HG03460 (cell line): ENCODE data around the gene ESYT2.
"Not testable (repeated sequence)": the region's sequence is repeated elsewhere in the genome, so short reads cannot be mapped to it uniquely, and the experiment has no call there.

Experiments
- ATAC-seq: cut with Tn5 transposase; IDR thresholded peaks from one replicate; pipeline ENCODE4 v1.9.1; 2021; ENCODE audit not compliant: unreplicated experiment

The ESYT2 gene

DNA sequence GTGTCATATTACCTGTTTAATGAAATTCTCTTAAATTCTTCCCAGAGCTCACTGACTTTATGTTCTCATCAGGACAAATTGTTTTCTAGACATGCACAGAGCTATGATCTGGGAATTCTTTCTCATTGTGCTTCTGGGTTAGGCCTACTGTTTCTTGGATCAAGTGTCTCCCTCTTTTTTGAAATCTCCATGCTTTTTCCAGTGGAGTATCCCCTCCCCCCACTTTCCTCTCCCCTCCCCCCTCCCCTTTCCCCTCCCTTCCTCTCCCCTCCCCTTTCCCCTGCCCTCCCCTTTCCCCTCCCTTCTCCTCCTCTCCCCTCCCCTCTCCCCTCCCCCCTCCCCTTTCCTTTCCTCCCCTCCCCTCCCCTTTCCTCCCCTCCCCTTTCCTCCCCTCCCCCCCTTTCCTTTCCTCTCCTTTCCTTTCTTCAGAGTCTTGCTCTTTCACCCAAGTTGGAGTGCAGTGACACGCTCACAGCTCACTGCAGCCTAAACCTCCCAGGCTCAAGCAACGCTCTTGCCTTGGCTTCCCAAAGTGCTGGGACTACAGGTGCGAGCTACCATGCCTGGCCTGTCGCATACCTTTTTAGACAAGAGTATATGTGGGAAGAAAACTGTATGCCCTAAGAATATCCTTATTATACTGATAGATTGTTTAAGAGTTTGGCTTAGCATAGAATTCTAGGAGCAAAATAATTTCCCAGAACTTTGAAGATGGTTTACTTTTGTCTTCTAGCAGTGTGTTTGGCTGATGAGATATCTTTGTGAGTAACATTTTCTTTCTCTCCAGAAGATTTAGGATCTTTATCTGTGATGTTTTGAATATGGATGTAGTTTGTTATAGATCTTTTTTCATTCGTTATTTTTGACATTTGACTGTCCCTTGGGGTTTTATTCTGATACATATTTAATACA lies 29.5 kb upstream of the ESYT2 start:
- no peak for ATAC-seq

DNA sequence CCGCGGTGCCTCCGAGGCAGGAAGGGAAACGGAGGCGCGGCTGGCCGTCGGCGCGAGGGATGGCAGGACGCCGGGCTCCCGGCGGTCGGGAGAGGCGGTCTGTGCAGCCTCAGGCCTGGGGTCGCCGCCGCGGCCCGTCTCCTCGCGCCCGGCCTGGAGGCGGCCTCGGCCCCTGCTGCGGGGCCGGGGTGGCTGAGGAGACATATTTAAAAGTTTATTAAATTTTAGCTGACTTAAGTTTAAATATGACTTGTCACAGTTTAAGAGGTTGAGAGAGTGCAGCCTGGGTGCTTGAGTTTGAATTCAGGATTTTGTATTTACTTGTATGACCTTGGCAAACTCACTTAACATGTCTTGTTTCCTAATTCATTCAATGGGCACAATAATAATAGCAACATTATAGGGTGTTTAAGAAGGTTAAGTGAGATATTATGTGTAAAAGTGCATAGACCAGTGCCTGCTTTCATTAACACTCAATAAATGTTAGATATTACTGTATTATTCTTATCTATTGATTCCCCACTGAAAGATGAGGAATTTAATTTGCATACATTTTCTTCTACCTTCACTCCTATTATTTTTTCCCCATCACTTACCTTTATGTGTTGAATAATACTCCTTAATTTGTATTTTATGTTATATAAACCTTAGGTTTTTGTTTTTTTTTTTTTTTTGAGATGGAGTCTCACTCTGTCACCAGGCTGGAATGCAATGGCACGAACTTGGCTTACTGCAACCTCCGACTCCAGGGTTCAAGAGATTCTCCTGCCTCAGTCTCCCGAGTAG lies 27.8 kb upstream of the ESYT2 start:
- ATAC-seq, result no peak

DNA sequence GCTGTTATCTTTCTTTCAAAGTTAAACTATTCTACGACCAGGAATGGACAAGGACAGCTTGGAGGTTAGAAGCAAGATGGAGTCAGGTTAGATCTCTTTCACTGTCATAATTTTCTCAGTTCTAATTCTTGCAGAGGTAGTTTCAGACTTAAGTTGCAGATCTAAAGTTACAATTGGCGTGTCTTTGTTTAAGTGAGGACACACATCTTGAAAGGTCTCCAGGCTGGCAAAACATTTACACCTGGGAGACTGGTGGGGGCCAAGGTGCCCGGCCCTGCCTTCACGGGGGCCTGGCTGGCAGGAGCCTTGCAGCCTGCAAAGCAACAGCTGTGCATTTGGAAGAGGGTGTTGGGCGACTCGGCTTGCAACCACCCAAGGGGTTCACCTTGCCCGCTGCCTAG lies 25.4 kb upstream of the ESYT2 start:
- no peak for ATAC-seq

DNA sequence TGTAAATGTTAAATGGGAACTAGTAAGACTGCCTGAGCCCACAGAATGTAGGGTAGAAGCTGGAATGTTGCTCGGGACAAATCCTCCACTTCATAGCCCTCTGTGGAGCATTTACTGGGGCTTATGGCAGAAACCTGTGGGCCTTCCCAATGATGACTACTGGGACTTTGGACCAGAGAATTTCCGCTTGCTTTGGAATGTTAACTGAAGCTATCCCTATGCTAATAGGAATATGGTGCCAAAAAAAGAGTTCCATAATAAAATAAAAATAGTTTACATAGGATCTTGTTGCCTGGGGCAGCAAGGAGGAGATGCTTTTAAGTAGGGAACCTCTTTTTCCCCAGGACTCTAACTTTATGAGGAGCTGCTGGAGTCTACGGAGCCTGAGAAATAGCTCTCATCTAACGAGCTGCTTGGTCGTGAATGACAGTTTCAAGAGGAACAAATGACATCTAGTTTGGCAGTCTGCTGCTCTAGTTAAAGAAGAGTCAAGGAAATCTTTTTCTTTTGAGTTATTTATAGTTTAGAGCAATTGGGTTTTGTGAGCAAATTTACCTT lies 21.3 kb upstream of the ESYT2 start:
- no peak for ATAC-seq

DNA sequence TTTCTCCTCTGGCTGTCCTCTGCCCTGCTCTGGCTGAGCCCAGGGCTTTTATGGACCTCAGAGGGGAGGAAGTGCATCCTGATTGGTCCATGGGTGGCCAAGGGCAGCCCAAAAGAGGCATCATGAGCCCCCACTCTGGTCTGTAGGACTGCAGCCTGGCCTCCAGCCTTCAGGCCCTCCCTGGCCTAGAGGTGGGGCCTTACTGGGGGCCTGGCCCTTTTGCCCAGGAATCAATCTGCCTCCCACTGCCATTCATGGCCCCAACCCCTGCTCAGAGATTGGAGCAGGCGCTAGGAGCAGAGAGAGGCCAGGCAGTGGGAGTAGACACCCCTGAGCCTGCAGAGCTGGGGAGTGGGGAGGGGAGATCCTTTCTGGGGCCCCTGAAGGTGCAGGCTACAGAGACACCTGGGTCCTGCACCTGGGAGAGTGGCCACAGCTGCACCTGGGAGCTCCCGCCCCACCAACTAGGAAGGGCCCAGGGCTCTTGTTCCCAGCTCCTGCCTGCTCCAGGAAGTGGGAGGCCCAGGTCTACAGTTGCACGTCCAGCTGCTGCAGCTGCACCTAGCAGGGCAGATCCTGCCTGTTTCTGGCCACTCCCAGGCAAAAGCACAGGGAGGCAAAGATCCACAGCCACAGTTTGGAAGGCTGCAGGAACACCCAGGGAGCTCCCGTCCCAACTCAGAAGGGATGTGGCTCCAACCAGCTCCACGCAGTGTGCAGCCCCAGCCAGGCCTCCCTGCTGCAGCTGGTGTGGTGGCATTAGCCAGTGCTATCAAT lies 20.6 kb upstream of the ESYT2 start:
- no peak for ATAC-seq

DNA sequence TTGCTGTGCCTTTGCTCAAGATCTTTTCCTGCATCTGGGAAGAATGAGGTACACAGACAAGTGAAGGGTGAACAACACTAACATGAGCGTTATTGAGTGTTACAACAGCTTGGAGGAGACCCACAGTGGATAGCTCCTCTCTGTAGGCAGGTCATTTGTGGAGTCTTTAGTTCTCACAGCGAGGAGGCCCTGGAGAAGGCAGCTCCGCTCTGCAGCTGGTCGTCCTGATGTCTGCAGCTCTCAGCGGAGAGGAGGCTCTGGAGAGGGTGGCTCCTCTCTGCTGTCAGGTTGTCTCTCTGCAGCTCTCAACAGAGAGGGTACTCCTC lies 20.1 kb upstream of the ESYT2 start:
- ATAC-seq, result no peak

DNA sequence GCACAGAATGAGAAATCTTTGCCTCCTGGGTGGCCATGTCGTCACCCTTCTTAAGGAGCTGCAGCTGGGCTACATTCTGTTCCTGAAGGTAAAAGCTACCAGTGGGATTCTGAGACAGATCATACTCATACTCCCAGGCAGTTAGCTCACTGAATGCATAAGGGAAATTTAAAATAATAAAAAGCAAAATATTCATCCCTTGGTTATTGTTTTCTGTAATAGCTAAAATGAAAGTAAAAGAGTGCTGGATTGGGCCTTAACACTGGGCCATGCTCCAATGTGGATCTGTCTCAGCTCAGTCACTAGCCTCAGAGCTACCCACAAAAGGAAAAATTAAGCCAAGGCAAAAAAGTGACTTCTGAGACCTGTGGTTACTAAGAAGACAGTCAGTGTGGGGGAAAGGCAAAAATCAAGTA lies 18.1 kb upstream of the ESYT2 start:
- ATAC-seq, result no peak

DNA sequence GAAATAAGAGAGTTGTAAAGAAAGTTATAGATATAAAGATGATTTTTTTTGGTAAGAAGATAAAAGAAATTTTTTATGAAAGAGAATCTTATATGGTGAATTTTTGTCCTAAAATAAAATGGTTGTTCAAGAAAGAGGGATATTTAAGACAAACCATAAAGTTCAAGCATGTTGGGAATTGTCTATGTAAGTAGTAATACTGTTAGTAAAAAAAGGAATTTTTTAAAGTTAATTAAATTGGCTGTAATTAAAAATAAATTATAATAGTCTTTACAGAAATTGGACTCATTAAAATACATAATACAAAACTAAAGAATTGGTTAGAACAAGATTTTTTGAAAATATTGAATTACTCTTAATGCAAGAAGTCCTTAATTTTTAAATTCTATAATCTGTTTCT lies 17.0 kb upstream of the ESYT2 start:
- no peak for ATAC-seq

DNA sequence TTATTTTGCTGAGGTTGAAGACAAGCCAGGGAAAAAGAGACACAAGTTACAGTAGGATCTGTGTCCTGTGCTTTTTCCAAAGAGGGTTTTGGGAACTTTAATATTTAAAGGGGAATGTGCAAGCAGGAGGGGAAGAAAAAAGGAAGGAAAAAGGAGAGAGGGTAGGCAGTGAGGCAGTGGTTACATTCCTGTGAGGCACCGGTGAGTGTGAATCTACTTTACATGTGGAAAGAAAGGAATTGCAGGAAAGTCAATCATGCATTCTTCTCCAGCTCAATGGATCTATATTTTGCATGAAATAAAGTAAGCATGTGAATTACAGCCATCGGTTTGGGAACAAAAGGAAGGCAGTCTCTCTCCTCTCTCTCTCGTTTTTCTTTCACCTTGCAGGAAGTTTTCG lies 14.5 kb upstream of the ESYT2 start:
- ATAC-seq, result no peak

DNA sequence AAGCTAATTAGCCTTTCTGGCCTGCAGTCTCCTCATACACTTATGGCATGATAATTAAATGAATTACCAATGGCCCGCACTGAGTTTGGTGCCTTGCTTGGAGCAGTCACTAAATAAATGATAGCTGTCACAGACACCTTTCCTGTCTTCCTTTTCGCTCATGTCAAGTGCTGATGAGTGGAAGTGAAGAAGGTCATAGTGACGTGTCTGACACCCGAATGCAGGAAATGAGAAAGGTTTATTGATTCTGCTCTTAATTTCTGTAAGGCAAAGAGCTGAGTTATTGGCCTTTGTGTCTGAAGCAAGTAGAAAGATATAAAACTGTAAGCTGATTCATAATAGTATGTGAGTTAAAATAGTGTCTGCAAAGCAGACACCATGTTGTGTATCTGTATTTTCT lies 13.2 kb upstream of the ESYT2 start:
- no peak for ATAC-seq

DNA sequence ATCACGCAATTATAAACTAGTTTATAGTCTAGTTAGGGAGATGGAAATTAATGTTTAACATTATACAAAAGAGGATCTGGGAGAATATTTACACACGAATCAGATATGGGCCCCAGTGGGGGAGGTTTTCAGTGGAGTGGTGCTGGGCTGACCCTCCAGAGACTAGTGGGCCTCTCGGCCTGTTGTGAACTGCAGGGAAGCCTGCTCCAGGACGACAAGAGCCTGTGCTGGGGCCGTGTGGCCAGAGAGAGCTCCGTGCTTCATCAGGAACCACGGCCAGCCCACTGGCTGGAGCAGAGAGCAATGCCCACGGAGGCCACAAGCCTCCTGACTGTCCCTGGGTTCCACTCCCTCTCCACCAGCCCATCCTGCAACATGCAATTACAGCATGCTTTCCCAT lies 11.3 kb upstream of the ESYT2 start:
- ATAC-seq, result no peak

DNA sequence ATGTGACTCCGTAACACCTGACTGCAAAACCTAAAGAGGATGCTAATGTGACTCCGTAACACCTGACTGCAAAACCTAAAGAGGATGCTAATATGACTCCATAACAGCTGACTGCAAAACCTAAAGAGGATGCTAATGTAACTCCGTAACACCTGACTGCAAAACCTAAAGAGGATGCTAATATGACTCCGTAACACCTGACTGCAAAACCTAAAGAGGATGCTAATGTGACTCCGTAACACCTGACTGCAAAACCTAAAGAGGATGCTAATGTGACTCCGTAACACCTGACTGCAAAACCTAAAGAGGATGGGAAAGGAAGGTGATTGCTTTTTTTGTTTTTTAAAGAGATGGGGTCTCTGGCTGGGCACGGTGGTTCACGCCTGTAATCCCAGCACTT lies 9.9 kb upstream of the ESYT2 start:
- not testable (repeated sequence) for ATAC-seq

DNA sequence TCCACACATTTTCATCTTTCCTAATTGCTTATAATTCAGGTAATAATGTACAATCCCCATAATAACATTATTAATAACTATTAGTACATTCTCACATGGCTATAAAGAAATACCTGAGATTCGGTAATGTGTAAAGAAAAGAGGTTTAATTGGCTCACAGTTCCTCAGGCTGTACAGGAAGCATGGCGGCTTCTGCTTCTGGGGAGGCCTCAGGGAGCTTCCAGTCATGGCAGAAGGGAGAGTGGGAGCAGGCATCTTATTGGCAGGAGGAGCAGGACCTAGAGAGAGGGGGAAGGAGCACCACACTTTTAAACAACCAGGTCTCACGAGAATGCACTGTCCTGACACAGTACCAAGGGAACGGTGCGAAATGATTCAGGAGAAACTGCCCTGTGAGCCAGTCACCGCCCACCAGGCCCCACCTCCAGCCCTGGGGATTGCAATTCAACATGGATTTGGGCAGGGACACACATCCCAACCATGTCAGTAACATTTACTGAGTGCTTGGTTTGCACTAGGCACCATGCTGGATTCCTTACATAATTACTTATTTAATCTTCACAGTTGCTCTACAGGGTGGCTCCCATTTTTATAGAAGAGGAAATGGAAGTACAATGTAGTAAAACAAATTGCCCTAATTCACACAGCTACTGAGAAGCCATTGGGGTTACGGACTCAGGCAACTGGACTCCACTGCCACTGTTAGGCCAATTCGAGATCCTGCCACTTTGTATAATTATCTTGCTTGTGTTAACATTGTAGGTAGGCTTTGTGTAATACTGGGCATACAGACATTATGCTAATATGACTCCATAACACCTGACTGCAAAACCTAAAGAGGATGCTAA lies 8.7 kb upstream of the ESYT2 start:
- no peak for ATAC-seq

DNA sequence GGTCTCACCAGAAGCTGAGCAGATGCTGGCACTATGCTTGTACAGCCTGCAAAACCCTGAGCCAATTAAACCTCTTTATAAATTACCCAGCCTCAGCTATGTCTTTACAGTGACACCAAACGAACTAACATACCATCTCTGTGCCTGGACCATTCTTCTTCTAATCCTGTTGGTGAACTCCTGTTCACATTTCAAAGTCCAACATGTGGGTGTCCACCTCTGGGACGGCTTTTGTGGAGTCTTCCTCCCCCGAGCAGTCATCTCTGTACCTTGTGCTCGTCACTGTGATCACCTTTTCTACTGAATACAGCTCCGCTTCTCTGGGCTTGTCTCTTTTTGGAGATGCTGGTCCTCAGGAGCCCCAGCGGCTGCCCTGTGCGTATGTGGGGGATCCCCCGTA lies 7.4 kb upstream of the ESYT2 start:
- no peak for ATAC-seq

DNA sequence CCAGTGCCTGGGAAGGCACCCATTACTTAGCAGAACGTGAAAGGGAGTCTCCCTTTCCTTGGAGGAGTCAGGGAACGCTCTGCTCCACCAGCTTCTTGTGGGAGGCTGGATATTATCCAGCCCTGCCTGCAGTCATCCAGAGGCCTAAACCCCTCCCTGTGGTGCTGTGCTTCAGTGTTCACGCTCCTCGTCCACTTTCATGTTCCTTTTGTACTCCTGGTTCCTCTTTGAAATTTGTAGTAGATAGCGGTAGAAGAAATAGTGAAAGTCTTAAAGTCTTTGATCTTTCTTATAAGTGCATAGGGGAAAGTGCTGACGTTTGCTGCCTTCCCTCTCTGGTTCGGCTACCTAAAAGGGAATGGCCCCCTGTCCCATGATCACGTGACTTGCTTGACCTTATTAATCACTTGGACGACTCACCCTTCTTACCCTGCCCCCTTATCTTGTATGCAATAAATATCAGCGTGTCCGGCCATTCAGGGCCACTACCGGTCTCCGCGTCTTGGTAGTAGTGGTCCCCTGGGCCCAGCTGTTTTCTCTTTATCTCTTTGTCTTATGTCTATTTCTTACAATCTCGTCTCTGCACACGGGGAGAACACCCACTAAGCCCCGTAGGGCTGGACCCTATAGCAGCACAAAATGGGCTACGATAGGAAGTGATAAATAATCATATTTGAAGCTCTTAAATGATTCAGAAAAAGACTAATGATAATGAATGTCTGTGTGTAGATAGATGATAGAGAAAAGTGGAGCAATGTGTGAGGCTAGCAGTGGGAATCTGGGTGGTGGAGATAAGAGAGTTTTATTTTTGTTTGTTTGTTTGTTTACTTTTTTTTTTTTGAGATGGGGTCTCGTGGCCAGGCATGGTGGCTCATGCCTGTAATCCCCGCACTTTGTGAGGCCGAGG lies 5.8 kb upstream of the ESYT2 start:
- ATAC-seq, result no peak

DNA sequence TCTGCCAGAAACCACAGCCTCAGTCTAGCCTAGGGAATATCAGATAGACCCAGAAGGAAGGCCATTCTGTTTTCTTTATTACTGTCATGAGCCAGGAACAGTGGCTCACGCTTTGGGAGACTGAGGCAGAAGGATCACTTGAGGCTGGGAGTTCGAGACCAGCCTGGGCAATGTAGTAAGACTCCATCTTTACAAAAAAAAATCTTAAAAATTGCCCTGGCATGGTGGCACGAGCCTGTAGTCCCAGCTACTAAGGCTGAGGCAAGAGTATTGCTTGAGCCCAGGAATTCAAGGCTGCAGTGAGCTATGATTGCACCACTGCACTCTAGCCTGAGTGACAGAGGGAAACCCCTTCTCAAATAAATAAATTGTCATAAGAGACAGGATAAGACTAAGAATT lies 3.7 kb upstream of the ESYT2 start:
- no peak for ATAC-seq

DNA sequence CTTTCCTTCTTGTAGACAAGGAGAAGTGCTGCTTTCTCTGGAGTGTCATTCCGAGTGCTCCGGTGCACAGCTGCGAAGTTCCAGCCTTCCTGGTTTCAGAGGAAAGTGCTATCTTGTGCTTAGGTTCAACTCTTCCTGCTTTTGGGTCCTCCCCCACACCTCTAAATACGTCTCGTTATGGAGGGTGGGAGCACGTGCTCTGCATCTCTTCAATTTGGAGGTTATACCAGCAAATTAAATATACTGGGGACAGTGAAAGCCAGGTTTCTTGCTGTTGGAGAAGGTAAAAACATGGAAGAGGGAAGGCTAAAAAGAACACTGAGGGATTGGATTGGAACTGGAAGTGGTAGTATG lies 2.4 kb upstream of the ESYT2 start:
- no peak for ATAC-seq

DNA sequence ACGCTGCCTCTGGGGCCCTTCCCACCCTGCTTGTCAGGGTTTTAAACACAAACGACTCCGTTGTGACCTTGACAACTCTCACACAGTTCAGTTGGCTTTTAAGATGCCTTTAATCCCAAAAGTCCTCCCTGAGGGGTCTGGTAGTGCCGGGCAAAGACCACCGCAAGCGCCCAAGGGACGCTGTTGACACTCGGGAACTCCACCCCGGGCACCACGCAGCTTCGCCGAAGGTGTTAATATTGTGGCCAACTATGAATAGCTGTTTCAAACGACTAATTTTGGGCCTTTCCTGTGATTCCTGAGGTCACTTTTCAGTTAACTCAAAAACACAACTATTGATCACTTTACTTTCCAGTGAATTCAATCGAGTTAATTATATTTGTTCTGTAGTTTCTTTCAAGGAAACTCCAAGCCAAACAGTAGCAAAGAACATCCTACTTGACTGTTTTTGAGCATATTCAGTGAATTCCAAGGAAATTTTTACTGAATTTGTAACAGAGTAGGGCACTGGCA lies 958 bp upstream of the ESYT2 start:
- ATAC-seq, result no peak

DNA sequence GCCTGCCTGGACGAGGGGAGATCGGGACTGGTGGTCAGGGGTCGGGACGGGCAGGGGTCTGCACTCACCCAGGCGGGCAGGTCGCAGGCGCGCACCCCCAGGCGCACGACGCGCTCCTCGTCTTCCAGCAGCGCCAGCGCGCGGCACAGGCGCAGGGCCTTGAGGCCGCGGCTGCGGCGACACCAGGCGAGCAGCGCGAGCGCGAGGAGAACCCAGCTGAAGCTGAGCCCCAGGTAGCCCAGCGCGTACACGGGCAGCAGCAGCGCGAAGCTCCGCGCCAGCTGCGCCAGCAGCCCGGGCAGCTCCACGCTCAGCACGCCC lies 328 bp downstream of the ESYT2 start:
- peak; percentile 45 for ATAC-seq
